Measurements from ENCODE around the gene PDE6A. TPM values are rescaled to one million over a fixed set of nuclear protein-coding genes. Genes with fewer than 3 reads are reported as not detected.

Gene PDE6A
- total RNA-seq, 1 experiment from 2014 or later = not detected

DNA sequence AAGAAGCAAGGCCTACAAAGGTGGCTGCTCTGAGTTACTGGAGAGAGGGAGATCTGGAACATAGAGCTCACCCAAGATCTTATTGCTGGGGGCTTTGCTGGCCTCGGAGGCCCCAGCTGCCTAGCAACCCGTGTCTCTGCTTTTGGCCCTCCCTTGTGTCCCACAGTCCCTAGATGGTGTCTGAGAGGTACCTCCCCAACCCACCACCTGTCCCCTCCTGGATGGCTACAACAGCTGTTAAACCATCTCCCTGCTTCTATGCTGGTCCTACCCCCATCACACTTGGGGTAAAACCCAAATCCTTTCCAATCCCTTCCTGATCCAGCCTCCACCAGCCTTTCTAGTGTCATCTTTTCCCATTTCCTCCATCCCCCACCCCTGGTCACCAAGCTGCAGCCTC, 127.9 kb downstream of the PDE6A start:
- Histone ChIP-seq H2AK5ac (ENCODE audit: insufficient read length, low read length) (no peak overlapping the region), H4K20me1 (ENCODE audit: control insufficient read depth, insufficient read depth, insufficient read length) (peaks cover 3% of the 10 kb centered on the region), H3K27me3 (ENCODE audit: insufficient read depth, low read length) (no peaks in the 10 kb centered on the region), H3K79me1 (ENCODE audit: insufficient read depth, low read depth, low read length, poor library complexity, severe bottlenecking) (no peaks in the 10 kb centered on the region), H2BK120ac (ENCODE audit: low read depth, low read length, poor library complexity, severe bottlenecking) (no peak overlapping the region), H3K18ac (ENCODE audit: insufficient read length, low read depth, low read length) (no peak overlapping the region), H4K5ac (ENCODE audit: insufficient read length, low read depth, low read length) (no peak overlapping the region), H2BK5ac (ENCODE audit: insufficient read length, low read length) (no peak overlapping the region), H2BK12ac (ENCODE audit: insufficient read length, low read depth, low read length) (no peak overlapping the region), H3K56ac (ENCODE audit: insufficient read length, low read depth, low read length) (no peak overlapping the region), H3K9me3 (ENCODE audit: control insufficient read depth, low read depth, low read length) (no peaks in the 10 kb centered on the region), H3K9ac (ENCODE audit: extremely low read depth, insufficient read length, low read length) (no peak overlapping the region), H3K4me2 (ENCODE audit: insufficient read depth, insufficient read length, low read length) (no peak overlapping the region), H4K91ac (ENCODE audit: insufficient read length, low read depth, low read length) (no peak overlapping the region), H2AFZ (ENCODE audit: low read length) (no peak overlapping the region), H2BK20ac (ENCODE audit: low read depth, low read length, poor library complexity, severe bottlenecking) (no peak overlapping the region), H3K79me2 (ENCODE audit: insufficient read depth, low read length) (no peaks in the 10 kb centered on the region), H3K4me1 (ENCODE audit: insufficient read depth, low read length) (no peaks in the 10 kb centered on the region), H3K23me2 (ENCODE audit: insufficient read length, low read depth, low read length, poor library complexity, severe bottlenecking) (no peaks in the 10 kb centered on the region), H3T11ph (ENCODE audit: low read length) (no peak overlapping the region), H3K27ac (ENCODE audit: insufficient read length, low read depth, low read length) (no peak overlapping the region), H2BK15ac (ENCODE audit: low read depth, low read length) (no peak overlapping the region), H3K14ac (ENCODE audit: insufficient read depth, low read length) (no peak overlapping the region), H4K8ac (replicated peaks; ENCODE audit: insufficient read length, low read depth, low read length) (no peak overlapping the region), H3K4ac (ENCODE audit: low read depth, low read length) (no peak overlapping the region), H3K23ac (ENCODE audit: insufficient read length, low read depth, low read length) (no peak overlapping the region)
- no peak for DNase-seq
- H3K4me3 Mint-ChIP-seq = no peak overlapping the region
- no CpG with 5 or more reads among the region's 2 CpGs for WGBS (ENCODE audit: extremely low coverage, insufficient read length, low lambda C conversion rate)
- H3K36me3 Mint-ChIP-seq (ENCODE audit: insufficient read depth in 1 of 3, low read depth in 3 of 3) = no peaks in the 10 kb centered on the region; a peak in 3 of 7 replicates
- H3K27me3 Mint-ChIP-seq (ENCODE audit: low read depth) = no peaks in the 10 kb centered on the region; the same call in 1 of the 2 replicates
- TF ChIP-seq, protein P1, sequence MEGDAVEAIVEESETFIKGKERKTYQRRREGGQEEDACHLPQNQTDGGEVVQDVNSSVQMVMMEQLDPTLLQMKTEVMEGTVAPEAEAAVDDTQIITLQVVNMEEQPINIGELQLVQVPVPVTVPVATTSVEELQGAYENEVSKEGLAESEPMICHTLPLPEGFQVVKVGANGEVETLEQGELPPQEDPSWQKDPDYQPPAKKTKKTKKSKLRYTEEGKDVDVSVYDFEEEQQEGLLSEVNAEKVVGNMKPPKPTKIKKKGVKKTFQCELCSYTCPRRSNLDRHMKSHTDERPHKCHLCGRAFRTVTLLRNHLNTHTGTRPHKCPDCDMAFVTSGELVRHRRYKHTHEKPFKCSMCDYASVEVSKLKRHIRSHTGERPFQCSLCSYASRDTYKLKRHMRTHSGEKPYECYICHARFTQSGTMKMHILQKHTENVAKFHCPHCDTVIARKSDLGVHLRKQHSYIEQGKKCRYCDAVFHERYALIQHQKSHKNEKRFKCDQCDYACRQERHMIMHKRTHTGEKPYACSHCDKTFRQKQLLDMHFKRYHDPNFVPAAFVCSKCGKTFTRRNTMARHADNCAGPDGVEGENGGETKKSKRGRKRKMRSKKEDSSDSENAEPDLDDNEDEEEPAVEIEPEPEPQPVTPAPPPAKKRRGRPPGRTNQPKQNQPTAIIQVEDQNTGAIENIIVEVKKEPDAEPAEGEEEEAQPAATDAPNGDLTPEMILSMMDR (conservative IDR thresholded peaks at IDR 0.05) = no peak
- H3K27ac Mint-ChIP-seq = peak overlapping the region in 1 of 3 experiments; percentile 45; a peak in 2 of 7 replicates
- no peaks in the 10 kb centered on the region for H3K9me3 Mint-ChIP-seq
- H3K4me1 Mint-ChIP-seq = peaks cover 7 to 16% of the 10 kb centered on the region in 2 experiments
